GM12875 (cell line): ENCODE measurements around the gene L1TD1.
"Not testable (repeated sequence)": the region's sequence is repeated elsewhere in the genome, so short reads cannot be mapped to it uniquely, and the experiment has no call there.

ENCODE experiments used
- H3K4me3 ChIP-seq: one replicate; pipeline ENCODE4 v1.5.1; 2011; ENCODE audit warnings: low read depth, low read length, control low read depth
- CTCF ChIP-seq: IDR thresholded peaks from 2 replicates; pipeline ENCODE4 v1.5.1; 2011; ENCODE audit warnings: low read depth, mild to moderate bottlenecking, control low read depth, inconsistent platforms, low read length, moderate library complexity, borderline replicate concordance; ENCODE audit not compliant: insufficient read depth

Gene L1TD1

DNA sequence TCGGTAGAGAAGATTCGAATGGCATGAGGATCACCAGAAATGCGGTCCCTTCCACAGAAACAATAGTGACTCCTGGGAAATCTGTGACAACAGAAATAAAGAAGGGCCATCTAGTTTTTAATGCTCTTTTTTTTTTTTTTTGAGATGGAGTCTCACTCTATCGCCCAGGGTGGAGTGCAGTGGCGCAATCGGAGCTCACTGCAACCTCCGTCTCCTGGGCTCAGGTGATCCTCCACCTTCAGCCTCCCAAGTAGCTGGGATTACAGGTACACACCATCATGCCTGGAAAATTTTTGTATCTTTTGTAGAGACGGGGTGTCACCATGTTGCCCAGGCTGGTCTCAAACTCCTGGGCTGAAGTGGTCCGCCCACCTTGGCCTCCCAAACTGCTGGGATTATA is 43.9 kb downstream of the L1TD1 start:
- no peak overlapping the region for H3K4me3 ChIP-seq
- no peak for TF ChIP-seq CTCF

- not testable (repeated sequence) for H3K4me3 ChIP-seq
Measured at GRCh38 chr1:62239652-62240403, 45.2 kb downstream of the L1TD1 start.

- H3K4me3 ChIP-seq: no peak overlapping the region
Measured at GRCh38 chr1:62240651-62241370, 46.2 kb downstream of the L1TD1 start.

GRCh38 chr1:62241371-62242131 is 46.9 kb downstream of the L1TD1 start:
- no peak overlapping the region for H3K4me3 ChIP-seq
- no peak for TF ChIP-seq CTCF

More at GRCh38 chr1:62240651-62241370, 46.2 kb downstream of the L1TD1 start:
- no peak for TF ChIP-seq CTCF

DNA sequence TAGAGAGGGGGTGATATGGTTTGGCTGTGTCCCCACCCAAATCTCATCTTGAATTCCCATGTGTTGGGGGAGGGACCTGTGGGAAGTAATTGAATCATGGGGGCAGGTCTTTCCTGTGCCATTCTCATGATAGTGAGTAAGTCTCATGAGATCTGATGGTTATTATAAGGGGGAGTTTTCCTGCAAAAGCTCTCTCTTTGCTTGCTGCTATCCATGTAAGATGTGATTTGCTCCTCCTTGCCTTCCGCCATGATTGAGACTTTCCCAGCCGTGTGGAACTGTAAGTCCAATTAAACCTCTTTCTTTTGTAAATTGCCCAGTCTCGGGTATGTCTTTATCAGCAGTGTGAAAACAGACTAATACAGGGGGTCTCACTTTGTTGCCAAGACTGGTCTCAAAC is 49.7 kb downstream of the L1TD1 start:
- not testable (repeated sequence) for H3K4me3 ChIP-seq

DNA sequence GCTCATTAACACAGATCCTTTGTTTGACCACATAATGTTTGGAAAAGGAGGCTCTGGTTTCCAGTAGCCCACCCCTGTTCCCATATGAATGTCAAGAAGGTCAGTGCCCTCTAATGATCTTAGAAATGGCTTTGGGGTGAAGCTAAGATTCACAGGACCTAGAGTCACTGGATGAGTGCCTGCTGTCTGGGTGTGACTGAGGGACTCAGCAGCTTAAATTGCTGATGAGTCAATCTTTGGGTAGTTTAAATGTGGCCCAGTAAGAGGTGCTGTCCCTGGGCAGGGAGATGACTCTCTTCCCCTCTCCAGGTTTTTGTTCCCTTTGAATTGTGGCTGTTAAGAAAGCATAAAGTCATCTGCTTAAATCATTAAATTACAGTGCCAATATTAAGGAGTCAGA is 50.6 kb downstream of the L1TD1 start:
- TF ChIP-seq CTCF: no peak
- H3K4me3 ChIP-seq: no peak overlapping the region

- H3K4me3 ChIP-seq: no peak overlapping the region
- no peak for TF ChIP-seq CTCF
Measured at GRCh38 chr1:62247391-62248168, 52.9 kb downstream of the L1TD1 start.
